PC-3 (cell line): Measurements from ENCODE around the gene XIST.

Source experiments
- EZH2 ChIP-seq: fragments of 300-600 bp; sonication (generic); IDR thresholded peaks from one replicate; pipeline ENCODE4 v1.6.1; 2017; ENCODE audit warnings: antibody characterized with exemption, mild to moderate bottlenecking, low read length; ENCODE audit not compliant: unreplicated experiment
- TF ChIP-seq, protein P1 (sequence below): fragments of 300-600 bp; sonication (generic); conservative IDR thresholded peaks from 2 replicates; pipeline ENCODE4 v1.5.1; 2017; ENCODE audit warnings: antibody characterized with exemption, low read depth, mild to moderate bottlenecking, low read length

DNA sequence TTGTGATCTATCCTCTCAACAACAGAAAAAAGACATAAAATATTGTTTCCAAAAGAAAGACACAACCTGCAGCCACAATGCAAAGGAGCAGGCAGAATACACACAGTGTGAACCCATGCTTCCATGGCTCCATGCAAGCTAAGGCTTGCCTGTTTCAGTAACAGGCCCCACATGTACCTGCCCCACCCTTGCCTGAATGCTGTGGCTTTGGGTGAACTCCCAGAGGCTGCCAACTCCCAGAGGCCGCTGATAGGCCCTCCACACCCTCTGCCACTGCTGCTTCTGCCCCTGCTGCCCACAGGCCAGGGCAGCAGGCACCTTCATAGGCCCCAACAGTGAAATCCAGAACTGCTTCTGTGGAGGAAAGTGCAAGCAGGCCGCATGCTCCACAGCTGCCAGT, 24.4 kb upstream of the XIST start:
- TF ChIP-seq, protein P1, sequence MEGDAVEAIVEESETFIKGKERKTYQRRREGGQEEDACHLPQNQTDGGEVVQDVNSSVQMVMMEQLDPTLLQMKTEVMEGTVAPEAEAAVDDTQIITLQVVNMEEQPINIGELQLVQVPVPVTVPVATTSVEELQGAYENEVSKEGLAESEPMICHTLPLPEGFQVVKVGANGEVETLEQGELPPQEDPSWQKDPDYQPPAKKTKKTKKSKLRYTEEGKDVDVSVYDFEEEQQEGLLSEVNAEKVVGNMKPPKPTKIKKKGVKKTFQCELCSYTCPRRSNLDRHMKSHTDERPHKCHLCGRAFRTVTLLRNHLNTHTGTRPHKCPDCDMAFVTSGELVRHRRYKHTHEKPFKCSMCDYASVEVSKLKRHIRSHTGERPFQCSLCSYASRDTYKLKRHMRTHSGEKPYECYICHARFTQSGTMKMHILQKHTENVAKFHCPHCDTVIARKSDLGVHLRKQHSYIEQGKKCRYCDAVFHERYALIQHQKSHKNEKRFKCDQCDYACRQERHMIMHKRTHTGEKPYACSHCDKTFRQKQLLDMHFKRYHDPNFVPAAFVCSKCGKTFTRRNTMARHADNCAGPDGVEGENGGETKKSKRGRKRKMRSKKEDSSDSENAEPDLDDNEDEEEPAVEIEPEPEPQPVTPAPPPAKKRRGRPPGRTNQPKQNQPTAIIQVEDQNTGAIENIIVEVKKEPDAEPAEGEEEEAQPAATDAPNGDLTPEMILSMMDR: no peak
- TF ChIP-seq EZH2: no peak
